ENCODE measurements around the gene SPRN.
A peak's percentile ranks its signal among the peaks of the same experiment; 100 is the strongest.
"Not testable (repeated sequence)": the region's sequence is repeated elsewhere in the genome, so short reads cannot be mapped to it uniquely, and the experiment has no call there.

SPRN gene

GRCh38 chr10:133405272-133405671 lies 19.2 kb downstream of the SPRN start:
- DNase-seq = no peak

GRCh38 chr10:133403784-133404183 lies 20.6 kb downstream of the SPRN start:
- DNase-seq = no peak

GRCh38 chr10:133403359-133403758 lies 21.1 kb downstream of the SPRN start:
- DNase-seq = no peak

- no peak for DNase-seq
Observed at GRCh38 chr10:133401981-133402725, 22.3 kb downstream of the SPRN start.

GRCh38 chr10:133401500-133401899 lies 22.9 kb downstream of the SPRN start:
- DNase-seq = no peak

- DNase-seq = no peak
Observed at GRCh38 chr10:133400624-133401424, 23.6 kb downstream of the SPRN start.

- DNase-seq = no peak
Observed at GRCh38 chr10:133399123-133399601, 25.3 kb downstream of the SPRN start.

- no peak for DNase-seq
Observed at GRCh38 chr10:133397938-133398337, 26.5 kb downstream of the SPRN start.

- no peak for DNase-seq
Observed at GRCh38 chr10:133396035-133396624, 28.3 kb downstream of the SPRN start.

GRCh38 chr10:133394801-133395221 lies 29.6 kb downstream of the SPRN start:
- DNase-seq = no peak

GRCh38 chr10:133394064-133394663 lies 30.3 kb downstream of the SPRN start, which contains the start of gene MTG1:
Gene MTG1 (plus strand): TSS chr10:133394157. CDS start chr10:133394221, 64 bp downstream.
- peak; percentile 95 for DNase-seq

- DNase-seq = no peak
Observed at GRCh38 chr10:133393401-133394063, 30.9 kb downstream of the SPRN start.

GRCh38 chr10:133391761-133392518 lies 32.5 kb downstream of the SPRN start:
- peak; percentile 30 for DNase-seq

GRCh38 chr10:133391249-133391635 lies 33.2 kb downstream of the SPRN start:
- DNase-seq = no peak

GRCh38 chr10:133390597-133391248 lies 33.7 kb downstream of the SPRN start:
- no peak for DNase-seq

GRCh38 chr10:133388973-133389818 lies 35.2 kb downstream of the SPRN start:
- peak; percentile 56 for DNase-seq

- DNase-seq = no peak
Observed at GRCh38 chr10:133388236-133388972, 36.0 kb downstream of the SPRN start.

- DNase-seq = not testable (repeated sequence)
Observed at GRCh38 chr10:133386951-133387350, 37.5 kb downstream of the SPRN start.

GRCh38 chr10:133385214-133385613 lies 39.2 kb downstream of the SPRN start:
- DNase-seq = no peak

Data from stimulated activated CD4-positive, alpha-beta T cell treated with anti-CD3 and anti-CD28 coated beads, Interleukin-4, amount 100 ng/mL, for 24 hours (primary cell).